ENCODE measurements around the gene IFNAR1.

- TF ChIP-seq ZNF565 (CRISPR knock-in tag; conservative IDR thresholded peaks at IDR 0.05; ENCODE audit: low read depth) (no peak), CSDC2 (CRISPR knock-in tag; IDR thresholded peaks at IDR 0.05) (no peak), ZFP30 (CRISPR knock-in tag; IDR thresholded peaks at IDR 0.05) (no peak), PATZ1 (CRISPR knock-in tag; IDR thresholded peaks at IDR 0.05; ENCODE audit: borderline replicate concordance) (no peak), ARNTL (CRISPR knock-in tag; IDR thresholded peaks at IDR 0.05; ENCODE audit: borderline replicate concordance, low read depth) (no peak)
These were observed 8.6 kb upstream of the IFNAR1 start for GRCh38 chr21:33315946-33316710.

Data from SK-N-SH treated with all-trans-retinoic acid at 6 μM for 48 hours (cell line).